Measurements from ENCODE around the gene GALNT1. TPM values are rescaled to one million over a fixed set of nuclear protein-coding genes. Genes with fewer than 3 reads are reported as not detected.

GALNT1 gene
- total RNA-seq, 1 donor from 2014 or later, result 34.8 TPM

- peak; percentile 50 for DNase-seq (ENCODE audit: low spot score)
These were observed 530 bp downstream of the GALNT1 start for GRCh38 chr18:35581898-35582641.

GRCh38 chr18:35582899-35583558 lies 1.5 kb downstream of the GALNT1 start:
- ATAC-seq, result no peak
- no peak for DNase-seq (ENCODE audit: low spot score)

More at GRCh38 chr18:35581898-35582641, 530 bp downstream of the GALNT1 start:
- peak; percentile 39 for ATAC-seq

GRCh38 chr18:35584735-35585134 lies 3.2 kb downstream of the GALNT1 start:
- no peak for DNase-seq (ENCODE audit: low spot score)
- no peak for ATAC-seq

- ATAC-seq (no peak), DNase-seq (ENCODE audit: low spot score) (no peak)
These were observed 4.1 kb downstream of the GALNT1 start for GRCh38 chr18:35585608-35586007.

GRCh38 chr18:35588122-35588521 lies 6.6 kb downstream of the GALNT1 start:
- no peak for DNase-seq (ENCODE audit: low spot score)
- ATAC-seq, result no peak

GRCh38 chr18:35588995-35589394 lies 7.5 kb downstream of the GALNT1 start:
- DNase-seq (ENCODE audit: low spot score), result no peak
- ATAC-seq, result no peak

- no peak for DNase-seq (ENCODE audit: low spot score)
- no peak for ATAC-seq
These were observed 8.0 kb downstream of the GALNT1 start for GRCh38 chr18:35589546-35589945.

GRCh38 chr18:35590935-35591334 lies 9.4 kb downstream of the GALNT1 start:
- ATAC-seq, result no peak
- no peak for DNase-seq (ENCODE audit: low spot score)

- ATAC-seq, result no peak
- DNase-seq (ENCODE audit: low spot score), result no peak
These were observed 10.8 kb downstream of the GALNT1 start for GRCh38 chr18:35592298-35592697.

GRCh38 chr18:35593859-35594258 lies 12.3 kb downstream of the GALNT1 start:
- no peak for DNase-seq (ENCODE audit: low spot score)
- ATAC-seq, result no peak

GRCh38 chr18:35597758-35598157 lies 16.2 kb downstream of the GALNT1 start:
- no peak for ATAC-seq

GRCh38 chr18:35602193-35602820 lies 20.8 kb downstream of the GALNT1 start:
- DNase-seq (ENCODE audit: low spot score) (no peak), ATAC-seq (no peak)

More at GRCh38 chr18:35597758-35598157, 16.2 kb downstream of the GALNT1 start:
- no peak for DNase-seq (ENCODE audit: low spot score)

- ATAC-seq (no peak), DNase-seq (ENCODE audit: low spot score) (no peak)
These were observed 21.5 kb downstream of the GALNT1 start for GRCh38 chr18:35603008-35603407.

GRCh38 chr18:35603528-35603927 lies 22.0 kb downstream of the GALNT1 start:
- ATAC-seq (peak; percentile 50), DNase-seq (ENCODE audit: low spot score) (no peak)

- no peak for DNase-seq (ENCODE audit: low spot score)
- ATAC-seq, result no peak
These were observed 22.8 kb downstream of the GALNT1 start for GRCh38 chr18:35604369-35604768.

GRCh38 chr18:35605686-35606417 lies 24.3 kb downstream of the GALNT1 start:
- no peak for DNase-seq (ENCODE audit: low spot score)
- no peak for ATAC-seq

- DNase-seq (ENCODE audit: low spot score), result no peak
- no peak for ATAC-seq
These were observed 27.7 kb downstream of the GALNT1 start for GRCh38 chr18:35609236-35609635.

- DNase-seq (ENCODE audit: low spot score) (no peak), ATAC-seq (peak; percentile 17)
These were observed 28.5 kb downstream of the GALNT1 start for GRCh38 chr18:35610089-35610488.

- DNase-seq (ENCODE audit: low spot score) (no peak), ATAC-seq (no peak)
These were observed 29.2 kb downstream of the GALNT1 start for GRCh38 chr18:35610724-35611123.

GRCh38 chr18:35611518-35611917 lies 30.0 kb downstream of the GALNT1 start:
- ATAC-seq, result no peak
- DNase-seq (ENCODE audit: low spot score), result no peak

GRCh38 chr18:35616074-35616473 lies 34.5 kb downstream of the GALNT1 start:
- no peak for DNase-seq (ENCODE audit: low spot score)
- ATAC-seq, result no peak
